22Rv1 (cell line): ENCODE results near the gene ITPR1.

ENCODE experiments used
- H3K27ac ChIP-seq: fragments of 450-650 bp; 2 replicates; pipeline ENCODE4 v1.5.1; 2017
- ZFX ChIP-seq: fragments of 450-650 bp; IDR thresholded peaks from 2 replicates; pipeline ENCODE4 v1.6.1; 2017; ENCODE audit warnings: antibody characterized with exemption, borderline replicate concordance
- TF ChIP-seq, protein P1 (sequence below): fragments of 450-650 bp; IDR thresholded peaks from 2 replicates; pipeline ENCODE4 v1.5.1; 2017; ENCODE audit warnings: mild to moderate bottlenecking

ITPR1 gene

DNA sequence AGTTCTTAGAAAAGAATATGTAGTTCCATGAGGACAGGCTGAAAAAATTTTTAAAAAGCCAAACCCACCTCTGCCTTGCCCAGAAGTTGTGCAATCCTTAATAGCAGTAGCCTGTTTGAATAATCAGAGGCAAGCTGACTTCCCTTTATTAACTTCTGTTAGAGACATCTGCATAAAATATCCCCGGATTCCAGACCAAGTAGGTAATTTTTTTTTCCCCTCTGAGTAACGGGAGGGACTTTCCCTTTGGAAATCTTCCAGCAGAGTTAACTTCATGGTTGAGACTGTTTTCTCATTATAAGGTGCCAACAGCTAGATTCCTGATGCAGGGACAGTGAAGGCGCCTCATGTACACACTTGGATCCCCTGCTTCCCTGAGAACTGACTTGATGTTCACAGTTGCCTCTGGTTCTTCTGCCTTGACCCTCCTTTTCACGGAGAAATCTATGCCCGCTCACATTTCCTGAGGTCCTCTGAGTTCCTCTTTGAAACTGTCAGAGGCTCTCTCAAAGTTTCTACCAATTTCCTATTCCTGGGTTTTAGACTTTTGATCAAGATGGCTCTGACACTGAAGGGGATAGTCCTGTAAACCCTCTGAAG lies 258.5 kb downstream of the ITPR1 start:
- no peak overlapping the region for H3K27ac ChIP-seq
- TF ChIP-seq, protein P1, sequence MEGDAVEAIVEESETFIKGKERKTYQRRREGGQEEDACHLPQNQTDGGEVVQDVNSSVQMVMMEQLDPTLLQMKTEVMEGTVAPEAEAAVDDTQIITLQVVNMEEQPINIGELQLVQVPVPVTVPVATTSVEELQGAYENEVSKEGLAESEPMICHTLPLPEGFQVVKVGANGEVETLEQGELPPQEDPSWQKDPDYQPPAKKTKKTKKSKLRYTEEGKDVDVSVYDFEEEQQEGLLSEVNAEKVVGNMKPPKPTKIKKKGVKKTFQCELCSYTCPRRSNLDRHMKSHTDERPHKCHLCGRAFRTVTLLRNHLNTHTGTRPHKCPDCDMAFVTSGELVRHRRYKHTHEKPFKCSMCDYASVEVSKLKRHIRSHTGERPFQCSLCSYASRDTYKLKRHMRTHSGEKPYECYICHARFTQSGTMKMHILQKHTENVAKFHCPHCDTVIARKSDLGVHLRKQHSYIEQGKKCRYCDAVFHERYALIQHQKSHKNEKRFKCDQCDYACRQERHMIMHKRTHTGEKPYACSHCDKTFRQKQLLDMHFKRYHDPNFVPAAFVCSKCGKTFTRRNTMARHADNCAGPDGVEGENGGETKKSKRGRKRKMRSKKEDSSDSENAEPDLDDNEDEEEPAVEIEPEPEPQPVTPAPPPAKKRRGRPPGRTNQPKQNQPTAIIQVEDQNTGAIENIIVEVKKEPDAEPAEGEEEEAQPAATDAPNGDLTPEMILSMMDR = no peak
- TF ChIP-seq ZFX = no peak

DNA sequence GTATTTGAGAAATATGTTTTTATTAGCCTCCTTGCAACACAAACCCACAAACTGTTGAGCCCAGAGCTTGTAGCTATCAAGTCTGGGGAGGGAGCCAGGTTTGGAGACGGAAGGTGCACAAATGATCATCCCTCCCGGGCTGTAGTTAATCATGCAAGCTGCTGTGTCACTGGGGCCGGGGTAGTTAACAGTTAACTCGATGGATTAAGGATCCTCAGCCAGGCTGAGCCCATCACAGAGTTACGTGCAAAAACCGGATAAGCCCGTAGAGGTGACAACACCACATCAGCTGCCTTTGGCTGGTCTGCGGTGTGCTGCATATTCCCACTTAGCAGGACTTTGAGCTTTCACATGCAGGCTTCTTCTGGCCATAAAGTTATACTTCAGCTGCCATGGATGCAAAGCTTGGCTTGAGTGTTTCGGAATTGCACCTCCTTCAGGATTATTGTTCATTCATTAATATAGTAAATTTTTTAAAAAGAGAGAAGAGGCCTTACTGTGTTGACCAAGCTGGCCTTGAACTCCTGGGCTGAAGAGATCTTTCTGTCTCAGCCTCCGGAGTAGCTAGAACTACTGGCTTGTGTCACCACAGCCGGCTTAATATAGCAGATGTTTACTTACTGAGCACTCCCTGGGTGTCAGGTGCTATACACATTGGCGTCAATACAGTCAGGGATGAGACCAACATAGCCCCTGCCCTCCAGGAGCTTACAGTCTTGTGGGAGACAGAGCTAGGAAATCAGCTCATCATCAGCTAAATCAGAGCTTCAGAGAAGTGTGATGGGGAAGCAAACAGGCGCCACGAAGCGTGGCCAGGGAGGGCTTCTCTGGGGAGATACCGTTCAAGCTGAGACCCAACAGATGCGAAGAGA lies 259.3 kb downstream of the ITPR1 start:
- no peak for TF ChIP-seq ZFX
- TF ChIP-seq, protein P1 = no peak
- H3K27ac ChIP-seq = no peak overlapping the region

DNA sequence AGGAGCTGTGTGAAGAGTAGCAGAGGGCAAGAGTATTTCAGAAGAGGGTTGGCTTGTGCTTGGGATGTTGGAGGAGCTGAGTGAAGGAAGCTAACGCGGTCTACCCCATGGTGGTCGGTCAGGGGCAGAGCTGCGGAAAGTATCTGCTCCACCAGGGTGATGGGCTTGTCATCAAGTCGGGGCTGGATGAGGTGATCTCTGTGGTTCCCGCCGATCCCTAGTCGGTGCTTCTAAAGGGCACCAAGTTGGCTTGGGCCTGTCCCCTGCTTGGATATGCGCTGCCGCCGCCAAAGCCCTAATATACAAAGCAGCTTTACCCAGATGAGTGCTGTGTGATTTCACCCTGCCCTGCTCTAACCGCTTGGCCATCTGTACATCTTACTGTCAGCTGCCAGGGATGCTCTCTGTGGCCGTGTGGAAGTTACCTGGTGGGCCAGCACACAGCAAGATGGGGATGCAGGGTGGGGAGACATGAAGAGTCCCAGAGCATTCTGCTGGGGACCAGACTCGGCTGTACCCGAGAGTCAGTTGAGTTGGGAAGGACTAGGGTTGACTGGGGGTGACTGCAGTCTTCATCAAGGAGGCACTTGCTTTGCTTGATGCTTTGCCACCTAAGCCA lies 260.0 kb downstream of the ITPR1 start:
- TF ChIP-seq, protein P1 = no peak
- TF ChIP-seq ZFX = no peak
- no peak overlapping the region for H3K27ac ChIP-seq

DNA sequence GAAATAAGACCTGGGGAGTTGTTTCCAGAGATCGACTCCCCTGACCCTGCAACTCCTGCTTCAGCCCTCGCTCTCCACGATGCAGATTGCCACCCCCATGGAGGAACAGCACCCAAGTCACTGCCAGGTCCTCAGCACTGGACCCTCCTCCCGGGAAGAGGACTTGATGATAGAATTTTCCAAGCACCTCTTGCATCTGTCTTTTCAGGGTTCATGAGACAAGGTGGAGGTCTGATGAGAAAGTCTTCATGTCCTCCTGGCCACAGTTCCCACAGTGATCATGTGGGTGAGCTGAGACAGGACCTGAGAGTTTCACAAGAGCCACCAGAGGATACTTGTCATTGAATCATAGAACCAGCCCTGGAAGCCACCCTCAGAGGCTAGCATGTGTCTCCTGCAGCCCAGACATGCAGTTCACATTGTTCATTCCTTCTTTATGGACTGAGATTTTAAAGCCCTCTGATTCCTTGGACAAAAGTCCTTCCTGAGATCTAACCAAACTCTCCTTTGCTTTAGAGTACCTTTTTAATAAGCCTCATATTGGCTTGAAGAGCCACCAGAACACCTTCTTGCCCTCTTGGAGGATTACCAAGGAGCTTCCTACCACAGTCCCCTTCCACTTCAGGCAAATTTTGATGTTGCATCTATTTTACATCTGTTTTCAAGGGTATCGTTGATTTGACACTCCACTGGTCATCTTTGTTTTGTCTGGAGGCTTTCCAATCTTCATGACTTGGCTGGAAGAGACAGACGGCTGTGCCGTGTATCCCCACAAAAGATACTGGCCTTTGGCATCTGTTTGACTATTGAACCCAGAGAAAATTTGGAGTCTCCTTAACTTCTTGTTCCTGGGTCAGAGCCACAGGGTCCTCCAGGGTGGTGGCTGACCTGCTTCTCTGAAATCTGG lies 261.3 kb downstream of the ITPR1 start:
- TF ChIP-seq, protein P1 = no peak
- TF ChIP-seq ZFX = no peak
- H3K27ac ChIP-seq = no peak overlapping the region

DNA sequence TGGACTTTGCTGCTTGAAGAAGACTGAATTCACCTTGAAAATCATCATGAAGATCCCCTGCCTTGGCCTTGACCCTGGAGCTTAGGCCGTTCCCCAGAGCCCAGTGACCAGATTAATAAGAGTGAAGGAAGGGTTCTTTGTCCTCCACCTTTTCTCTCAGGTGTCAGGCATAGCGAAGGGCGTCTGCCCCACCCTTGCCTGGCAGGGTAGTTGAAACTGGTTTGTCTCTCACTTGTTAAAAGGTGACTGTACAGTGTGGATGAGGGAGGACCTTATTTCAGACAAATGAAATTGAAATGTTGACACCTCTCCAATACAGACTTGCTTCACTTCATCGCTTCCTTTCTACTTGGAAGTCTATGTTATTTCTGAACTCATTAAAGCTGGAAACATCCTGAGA lies 262.4 kb downstream of the ITPR1 start:
- H3K27ac ChIP-seq = no peak overlapping the region
- no peak for TF ChIP-seq ZFX
- TF ChIP-seq, protein P1 = no peak

DNA sequence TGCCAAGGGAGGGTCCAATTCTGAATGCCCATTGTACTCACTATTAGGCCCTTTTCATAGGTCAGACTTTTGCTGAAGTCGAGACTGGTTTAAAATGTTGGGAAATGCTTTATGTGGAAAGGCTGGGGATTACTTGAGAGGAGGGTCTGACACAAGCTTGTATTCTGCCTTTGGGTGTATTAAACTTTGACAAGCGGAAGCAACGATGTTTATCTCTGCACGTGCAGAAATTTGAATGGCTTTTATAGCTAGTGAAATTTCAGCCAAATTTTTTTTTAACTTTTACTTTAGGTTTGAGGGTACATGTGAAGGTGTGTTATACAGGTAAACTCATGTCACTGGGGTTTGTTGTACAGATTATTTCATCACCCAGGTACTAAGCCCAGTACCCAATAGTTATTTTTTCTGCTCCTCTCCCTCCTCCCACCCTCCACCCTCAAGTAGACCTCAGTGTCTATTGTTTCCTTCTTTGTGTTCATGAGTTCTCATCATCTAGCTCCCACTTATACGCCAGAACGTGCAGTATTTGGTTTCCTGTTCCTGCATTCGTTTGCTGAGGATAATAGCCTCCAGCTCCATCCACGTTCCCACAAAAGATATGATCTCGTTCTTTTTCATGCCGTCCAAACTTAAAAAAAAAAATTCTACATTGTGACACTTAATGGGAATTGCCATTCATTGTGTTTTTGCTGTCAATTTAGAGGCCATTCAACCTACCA lies 263.1 kb downstream of the ITPR1 start:
- H3K27ac ChIP-seq = no peak overlapping the region
- TF ChIP-seq, protein P1 = no peak
- no peak for TF ChIP-seq ZFX
